HG02623 (cell line): ENCODE results near the gene NCOR1.

Experiments used
- ATAC-seq: cut with Tn5 transposase; IDR thresholded peaks from one replicate; pipeline ENCODE4 v1.9.1; 2021; ENCODE audit warnings: moderate library complexity; ENCODE audit not compliant: unreplicated experiment

The NCOR1 gene

DNA sequence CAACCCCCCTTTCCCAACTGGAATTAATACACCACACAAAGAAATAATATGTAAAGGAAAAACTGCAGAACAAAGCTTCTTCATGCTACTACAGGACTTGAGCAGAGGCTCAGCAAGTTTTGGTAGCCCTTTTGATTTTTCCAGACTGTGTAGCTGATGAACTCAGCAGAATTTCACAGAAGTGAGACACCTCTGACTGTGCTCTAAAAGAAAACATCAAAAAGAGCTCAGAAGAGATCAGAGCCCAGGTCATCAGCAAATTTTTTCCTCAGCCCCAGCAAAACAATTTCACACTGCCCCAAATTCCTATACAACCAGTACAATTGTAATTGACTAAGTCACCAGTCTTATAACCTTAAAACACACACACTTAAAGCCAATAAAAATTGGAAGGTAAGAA lies 177.7 kb downstream of the NCOR1 start:
- ATAC-seq = no peak

- ATAC-seq = no peak
Observed at GRCh38 chr17:16036261-16036660, 179.1 kb downstream of the NCOR1 start.

- ATAC-seq = no peak
Observed at GRCh38 chr17:16033729-16034349, 181.5 kb downstream of the NCOR1 start.

- ATAC-seq = peak; percentile 82
Observed at GRCh38 chr17:16027708-16028584, 187.4 kb downstream of the NCOR1 start.

GRCh38 chr17:16026895-16027294 lies 188.4 kb downstream of the NCOR1 start:
- no peak for ATAC-seq

DNA sequence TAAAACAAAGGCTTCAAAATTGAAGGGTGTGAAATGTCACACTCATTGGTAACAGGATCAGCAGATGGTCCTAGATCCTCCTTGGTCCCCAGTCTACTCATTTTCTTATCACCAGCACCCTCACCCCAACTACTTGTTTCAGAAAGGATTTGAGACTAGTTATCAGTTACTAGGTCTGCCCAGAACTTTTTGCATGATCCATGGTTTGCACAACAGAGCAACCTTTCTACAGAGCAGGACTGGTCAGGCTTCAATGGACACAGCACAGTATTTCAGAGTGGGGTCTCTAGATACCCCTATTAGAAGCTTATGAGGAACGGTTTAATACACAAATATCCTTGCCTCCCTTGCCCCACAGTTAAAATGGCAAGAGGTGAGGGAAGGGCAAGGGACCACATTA lies 190.1 kb downstream of the NCOR1 start:
- no peak for ATAC-seq

- no peak for ATAC-seq
Observed at GRCh38 chr17:16023881-16024280, 191.5 kb downstream of the NCOR1 start.

GRCh38 chr17:16019347-16019746 lies 196.0 kb downstream of the NCOR1 start:
- ATAC-seq = no peak

- no peak for ATAC-seq
Observed at GRCh38 chr17:16013943-16014407, 201.4 kb downstream of the NCOR1 start.

- ATAC-seq = no peak
Observed at GRCh38 chr17:16007439-16007838, 207.9 kb downstream of the NCOR1 start.

GRCh38 chr17:16005636-16006035 lies 209.7 kb downstream of the NCOR1 start:
- ATAC-seq = no peak

DNA sequence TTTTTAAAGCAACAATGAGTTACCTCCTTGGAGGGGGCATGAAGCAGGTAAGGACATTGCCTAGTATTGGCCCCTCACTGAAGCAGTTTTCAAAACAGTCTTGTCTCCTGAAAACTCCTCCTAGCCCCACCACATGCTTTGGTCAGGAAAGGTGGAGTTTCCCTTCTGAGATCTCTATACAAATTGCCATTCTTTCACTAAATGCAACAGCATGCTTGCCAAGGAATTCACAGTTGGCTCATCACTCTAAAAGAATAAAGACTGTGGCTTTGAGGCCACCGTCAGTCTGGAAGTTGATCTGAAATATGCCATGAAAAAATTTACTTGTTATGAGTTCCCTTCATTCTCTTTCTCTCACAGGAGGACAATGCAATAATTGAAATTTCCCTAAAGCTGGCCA lies 211.5 kb downstream of the NCOR1 start:
- ATAC-seq = no peak

GRCh38 chr17:16002708-16003260 lies 212.6 kb downstream of the NCOR1 start:
- no peak for ATAC-seq

DNA sequence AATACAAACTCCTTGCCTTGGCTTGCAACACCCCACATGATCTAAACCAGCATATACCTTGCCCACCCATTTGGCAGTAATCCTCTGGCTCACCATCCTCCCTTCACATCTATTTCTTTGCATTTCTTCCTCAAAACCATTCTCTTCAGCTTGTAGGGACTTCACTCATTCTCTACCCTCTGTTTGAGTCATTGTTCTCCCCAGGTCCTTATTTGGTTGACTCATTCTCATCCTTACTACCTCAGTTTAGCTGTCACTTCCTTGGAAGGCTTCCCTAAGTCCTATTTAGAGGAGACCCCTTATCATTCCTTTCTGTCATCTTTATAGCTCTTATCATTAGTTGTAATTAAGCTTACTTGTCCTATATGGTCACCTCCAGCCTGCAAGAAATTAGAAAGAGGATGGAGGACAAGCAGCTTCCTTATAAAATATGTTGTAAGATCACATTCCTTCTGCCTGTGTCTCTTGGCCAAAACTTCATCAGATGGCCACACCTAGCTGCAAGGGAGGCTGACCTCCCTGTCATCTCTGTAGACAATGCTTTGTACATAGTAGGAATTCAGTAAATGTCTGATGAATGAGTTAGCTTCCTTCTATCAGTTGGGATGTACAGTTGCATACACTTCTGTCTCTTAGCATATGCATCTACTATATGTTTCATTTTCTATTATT lies 214.0 kb downstream of the NCOR1 start:
- ATAC-seq = no peak

DNA sequence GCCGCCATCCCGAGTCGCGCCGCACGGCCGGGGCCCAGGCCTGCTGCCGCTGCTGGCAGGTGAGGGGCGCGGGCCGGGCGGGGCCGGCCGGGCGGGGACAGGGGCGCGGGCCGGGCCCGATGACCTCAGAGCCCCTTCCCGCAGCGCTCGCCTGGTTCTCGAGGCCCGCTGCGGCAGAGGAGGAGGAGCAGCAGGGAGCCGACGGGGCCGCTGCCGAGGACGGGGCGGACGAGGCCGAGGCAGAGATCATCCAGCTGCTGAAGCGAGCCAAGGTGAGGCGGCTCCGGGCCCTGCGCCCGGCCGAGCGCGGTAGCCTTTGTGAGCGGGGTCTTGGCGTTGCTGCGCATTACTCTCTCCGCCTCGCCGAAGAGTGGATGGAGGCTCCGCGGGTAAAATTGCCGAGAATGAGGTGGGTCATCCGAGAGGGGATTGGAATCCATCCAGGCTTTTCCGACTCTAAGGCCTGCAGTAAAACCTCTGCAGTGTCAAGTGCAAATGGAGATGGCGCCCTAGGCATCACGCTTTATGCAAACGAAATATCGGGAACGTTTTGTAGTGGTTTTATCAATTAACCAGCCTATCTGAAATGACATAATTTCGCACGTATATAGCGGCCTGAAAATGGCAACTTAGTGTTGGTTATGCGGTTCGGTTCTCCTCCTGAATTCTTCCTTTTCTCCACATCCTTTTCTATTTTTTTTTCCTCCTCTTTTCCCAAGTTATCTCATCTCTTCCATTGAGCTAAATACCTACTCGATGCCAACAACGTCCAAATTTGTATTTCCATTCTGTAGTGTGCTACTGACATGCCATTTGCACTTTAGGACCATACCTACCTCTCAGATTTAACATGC lies 215.1 kb downstream of the NCOR1 start:
- peak; percentile 24 for ATAC-seq

- peak; percentile 89 for ATAC-seq
Observed at GRCh38 chr17:15999141-15999973, 216.0 kb downstream of the NCOR1 start, which contains the start of the genes TTC19 and ZSWIM7. Gene TTC19, plus strand, starts transcription at chr17:15999824. Its CDS starts 25 bp downstream, at chr17:15999849. Gene ZSWIM7, minus strand, starts transcription at chr17:15999704. Its CDS starts 110 bp downstream, at chr17:15999594.

GRCh38 chr17:15998031-15998562 lies 217.2 kb downstream of the NCOR1 start:
- no peak for ATAC-seq

DNA sequence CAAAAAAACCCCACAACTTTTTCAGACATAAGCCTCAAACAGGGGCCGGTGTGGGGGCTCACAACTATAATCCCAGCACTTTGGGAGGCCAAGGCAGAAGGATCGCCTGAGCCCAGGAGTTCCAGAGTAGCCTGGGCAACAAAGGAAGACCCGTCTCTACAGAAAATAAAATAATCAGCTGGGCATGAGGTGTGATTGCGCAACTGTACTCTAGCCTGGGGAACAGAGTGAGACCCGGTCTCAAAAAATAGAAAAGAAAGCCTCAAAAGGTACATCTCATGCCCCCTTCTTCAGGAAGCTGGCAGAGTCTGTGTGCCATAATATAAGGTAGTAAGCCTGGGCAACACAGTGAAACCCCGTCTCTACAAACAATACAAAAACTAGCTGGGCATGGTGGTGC lies 219.0 kb downstream of the NCOR1 start:
- ATAC-seq = no peak
